Stimulated activated CD8-positive, alpha-beta memory T cell treated with anti-CD3 and anti-CD28 coated beads, Interleukin-12 subunit alpha, Interleukin-12 subunit beta, amount 100 ng/mL, for 1 hour (primary cell): ENCODE results near the gene P3H3.

Source experiments
- DNase-seq: peaks from one replicate; pipeline ENCODE4 v3.0.0-alpha.2; 2020; ENCODE audit warnings: low read depth

P3H3 gene

GRCh38 chr12:6807170-6807569 lies 21.0 kb upstream of the P3H3 start:
- DNase-seq = no peak

- DNase-seq = no peak
These were observed 19.2 kb upstream of the P3H3 start for GRCh38 chr12:6809056-6809455.

- no peak for DNase-seq
These were observed 17.4 kb upstream of the P3H3 start for GRCh38 chr12:6810758-6811157.

- no peak for DNase-seq
These were observed 14.8 kb upstream of the P3H3 start for GRCh38 chr12:6813363-6813762.

GRCh38 chr12:6816598-6816997 lies 11.6 kb upstream of the P3H3 start:
- no peak for DNase-seq

GRCh38 chr12:6817098-6817497 lies 11.1 kb upstream of the P3H3 start:
- DNase-seq = no peak

GRCh38 chr12:6817662-6818157 lies 10.5 kb upstream of the P3H3 start:
- DNase-seq = no peak

- DNase-seq = no peak
These were observed 10.0 kb upstream of the P3H3 start for GRCh38 chr12:6818222-6818621.

GRCh38 chr12:6818645-6819044 lies 9.6 kb upstream of the P3H3 start:
- no peak for DNase-seq

- DNase-seq = no peak
These were observed 8.8 kb upstream of the P3H3 start for GRCh38 chr12:6819106-6820030.

- DNase-seq = no peak
These were observed 8.0 kb upstream of the P3H3 start for GRCh38 chr12:6820166-6820565.

- no peak for DNase-seq
These were observed 6.4 kb upstream of the P3H3 start, which contains the start of gene GPR162 for GRCh38 chr12:6821591-6822425. GPR162 (plus strand) TSS chr12:6821821; CDS start chr12:6823899, 2,078 bp downstream.

- DNase-seq = no peak
These were observed 5.6 kb upstream of the P3H3 start for GRCh38 chr12:6822426-6823135.

GRCh38 chr12:6823182-6824084 lies 4.8 kb upstream of the P3H3 start:
- DNase-seq = no peak

GRCh38 chr12:6824085-6824775 lies 4.0 kb upstream of the P3H3 start:
- no peak for DNase-seq

- DNase-seq = no peak
These were observed 3.3 kb upstream of the P3H3 start for GRCh38 chr12:6824901-6825381.

GRCh38 chr12:6825398-6826124 lies 2.6 kb upstream of the P3H3 start:
- peak; percentile 65 for DNase-seq

GRCh38 chr12:6826125-6826733 lies 2.0 kb upstream of the P3H3 start:
- no peak for DNase-seq
